ENCODE measurements around the gene RPL37A.

The RPL37A gene

DNA sequence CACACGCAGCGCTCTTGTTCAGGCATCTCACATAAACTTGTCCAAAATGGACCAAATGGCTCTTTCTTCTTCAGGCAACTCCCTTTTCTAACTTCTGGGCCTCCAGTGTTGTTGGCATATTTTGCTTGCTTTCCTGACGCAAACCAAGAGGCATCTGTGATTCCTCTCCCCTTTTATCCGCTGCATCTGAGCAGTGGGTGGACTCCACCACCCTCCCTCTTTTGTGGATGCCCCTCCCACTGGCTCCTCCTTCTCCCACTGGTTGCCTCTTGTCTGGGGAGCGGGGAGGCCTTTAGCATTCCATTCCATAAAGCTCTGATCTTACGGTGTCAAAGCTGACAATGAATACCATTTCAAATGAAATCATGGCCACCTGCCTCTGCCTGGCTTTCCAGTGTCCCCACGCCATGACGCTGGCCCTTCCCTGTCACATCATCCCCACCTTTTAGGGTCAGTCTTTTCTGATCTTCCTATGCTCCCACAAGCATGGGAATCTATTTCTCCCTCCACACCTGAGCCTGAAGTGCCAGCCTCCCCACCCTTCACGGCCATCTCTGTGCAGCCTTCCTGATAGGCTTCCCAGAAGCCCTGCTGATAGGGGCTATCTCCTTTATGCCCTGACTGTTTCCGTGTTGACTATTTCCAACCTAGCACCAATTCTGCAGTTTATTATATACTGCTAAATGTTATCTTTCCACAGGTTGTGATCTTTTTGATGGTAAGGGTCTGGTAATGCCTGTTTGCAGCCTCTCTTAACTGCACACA lies 51.5 kb downstream of the RPL37A start:
- no peak for DNase-seq

- no peak for DNase-seq
Measured at GRCh38 chr2:216551234-216552068, 52.8 kb downstream of the RPL37A start.

GRCh38 chr2:216553093-216553478 lies 54.4 kb downstream of the RPL37A start:
- DNase-seq: no peak

Measured in stimulated activated CD4-positive, alpha-beta T cell treated with anti-CD3 and anti-CD28 coated beads, Interleukin-2, amount 100 ng/mL, for 24 hours (primary cell).